HepG2 (cell line): ENCODE data around the gene NCOA7. TPM values are rescaled to one million over a fixed set of nuclear protein-coding genes. Genes with fewer than 3 reads are reported as not detected.

Experiments
- ELF1 ChIP-seq: sonication (generic); formaldehyde crosslinking; IDR thresholded peaks from 2 replicates; pipeline ENCODE4 v1.4.0; 2020; ENCODE audit warnings: missing genetic modification reagents
- HMG20A ChIP-seq: IDR thresholded peaks from 2 replicates; pipeline ENCODE4 v1.6.1; 2016; ENCODE audit warnings: borderline replicate concordance
- JUND ChIP-seq: sonication (generic); formaldehyde crosslinking; IDR thresholded peaks from 2 replicates; pipeline ENCODE4 v1.8.0; 2022; ENCODE audit warnings: mild to moderate bottlenecking, missing genetic modification reagents
- MIER2 ChIP-seq: IDR thresholded peaks from 2 replicates; pipeline ENCODE4 v1.6.1; 2016; ENCODE audit warnings: missing biosample characterization, missing genetic modification reagents
- MTA3 ChIP-seq: sonication (generic); formaldehyde crosslinking; IDR thresholded peaks from 2 replicates; pipeline ENCODE4 v1.4.0; 2020; ENCODE audit warnings: missing genetic modification reagents
- PITX1 ChIP-seq: sonication (generic); formaldehyde crosslinking; IDR thresholded peaks from 2 replicates; pipeline ENCODE4 v1.5.1; 2020; ENCODE audit warnings: mild to moderate bottlenecking, missing genetic modification reagents
- TEAD3 ChIP-seq: optimal IDR thresholded peaks from 2 replicates; pipeline ENCODE3; 2016; ENCODE audit warnings: borderline replicate concordance
- ZFP36L2 ChIP-seq: sonication (generic); formaldehyde crosslinking; IDR thresholded peaks from 2 replicates; pipeline ENCODE4 v1.4.0; 2020; ENCODE audit warnings: missing genetic modification reagents
- ZNF282 ChIP-seq: fragments of 450-650 bp; IDR thresholded peaks from 2 replicates; pipeline ENCODE4 v1.6.1; 2018; ENCODE audit not compliant: partially characterized antibody
- ZNF530 ChIP-seq: sonication (generic); formaldehyde crosslinking; IDR thresholded peaks from 2 replicates; pipeline ENCODE4 v1.5.0; 2020; ENCODE audit warnings: low read depth, mild to moderate bottlenecking, missing genetic modification reagents
- ZNF556 ChIP-seq: sonication (generic); formaldehyde crosslinking; IDR thresholded peaks from 2 replicates; pipeline ENCODE4 v1.4.0; 2020; ENCODE audit warnings: mild to moderate bottlenecking, missing genetic modification reagents, borderline replicate concordance
- ZNF607 ChIP-seq: sonication (generic); formaldehyde crosslinking; IDR thresholded peaks from 2 replicates; pipeline ENCODE4 v1.5.1; 2020; ENCODE audit warnings: missing genetic modification reagents, mild to moderate bottlenecking, borderline replicate concordance
- ZNF737 ChIP-seq: sonication (generic); formaldehyde crosslinking; IDR thresholded peaks from 2 replicates; pipeline ENCODE4 v1.5.0; 2020; ENCODE audit warnings: missing genetic modification reagents, mild to moderate bottlenecking, borderline replicate concordance
- polyA plus RNA-seq, 8 experiments: library from polyadenylated mRNA; depleted of rRNA in 3 of 8; stranded (reverse) in 7 of 8; unstranded in 1 of 8; fragments of >200 nt; fragmentation: Illumina TruSeq in 4 of 8; extraction: Trizol in 4 of 8; gene quantifications; 2 replicates each; pipeline versions ENCODE4 v1.2.1 to v1.2.3, GENCODE V29; 2011 to 2016; ENCODE audit warnings: low read depth in 4 of 8, missing spikeins in 1 of 8, mixed read lengths in 1 of 8; ENCODE audit not compliant: insufficient read depth in 1 of 8
- total RNA-seq, 5 experiments: library from RNA; depleted of rRNA; stranded (reverse); fragments of >200 nt; fragmentation: Illumina TruSeq; extraction: Trizol; gene quantifications; 2 replicates each; pipeline ENCODE4 v1.2.3, GENCODE V29; 2016; ENCODE audit warnings: low read depth in 1 of 5
- TF ChIP-seq, protein P1 (sequence below): sonication (generic); formaldehyde crosslinking; IDR thresholded peaks from 2 replicates; pipeline ENCODE4 v1.9.0; 2021; ENCODE audit warnings: missing genetic modification reagents, borderline replicate concordance
- TF ChIP-seq, protein P2 (sequence below): sonication (generic); formaldehyde crosslinking; IDR thresholded peaks from 2 replicates; pipeline ENCODE4 v1.4.0; 2020; ENCODE audit warnings: missing genetic modification reagents
- TF ChIP-seq, protein P3 (sequence below): sonication (generic); formaldehyde crosslinking; IDR thresholded peaks from 2 replicates; pipeline ENCODE4 v1.9.0; 2022; ENCODE audit warnings: missing genetic modification reagents, mild to moderate bottlenecking, borderline replicate concordance
- TF ChIP-seq, protein P4 (sequence below): sonication (generic); formaldehyde crosslinking; IDR thresholded peaks from 2 replicates; pipeline ENCODE4 v1.4.0; 2020; ENCODE audit warnings: mild to moderate bottlenecking, missing genetic modification reagents
- TF ChIP-seq, protein P5 (sequence below): sonication (generic); formaldehyde crosslinking; IDR thresholded peaks from 2 replicates; pipeline ENCODE4 v1.4.0; 2020; ENCODE audit warnings: missing genetic modification reagents
- TF ChIP-seq, protein P6 (sequence below): sonication (generic); formaldehyde crosslinking; IDR thresholded peaks from 2 replicates; pipeline ENCODE4 v1.5.1; 2020; ENCODE audit warnings: mild to moderate bottlenecking, moderate library complexity, missing genetic modification reagents

NCOA7 gene
- total and polyA plus RNA-seq, 2 of the 13 experiments (the other 11 are each of a cell fraction or from before 2014, with no cell fraction given), result 13.6 to 20.8 TPM

DNA sequence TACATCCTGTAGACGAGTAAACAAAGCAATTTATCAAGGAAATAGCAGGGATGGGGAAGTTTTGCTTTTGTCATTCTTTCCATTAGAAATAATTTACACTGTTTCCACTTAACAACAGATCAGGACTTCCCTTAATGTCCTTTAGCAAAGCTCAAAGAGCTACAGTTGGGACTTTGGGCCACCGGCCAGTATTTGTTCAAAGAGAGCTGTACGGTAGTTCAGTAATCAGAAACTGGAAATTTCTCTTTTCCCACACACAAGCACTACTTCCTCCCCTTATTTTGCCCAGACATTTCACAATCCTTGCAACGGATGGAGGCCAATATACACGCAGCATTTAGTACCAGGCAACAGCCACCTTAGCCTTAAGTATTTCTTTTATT is 153.7 kb downstream of the NCOA7 start (continued):
- TF ChIP-seq, protein P1, sequence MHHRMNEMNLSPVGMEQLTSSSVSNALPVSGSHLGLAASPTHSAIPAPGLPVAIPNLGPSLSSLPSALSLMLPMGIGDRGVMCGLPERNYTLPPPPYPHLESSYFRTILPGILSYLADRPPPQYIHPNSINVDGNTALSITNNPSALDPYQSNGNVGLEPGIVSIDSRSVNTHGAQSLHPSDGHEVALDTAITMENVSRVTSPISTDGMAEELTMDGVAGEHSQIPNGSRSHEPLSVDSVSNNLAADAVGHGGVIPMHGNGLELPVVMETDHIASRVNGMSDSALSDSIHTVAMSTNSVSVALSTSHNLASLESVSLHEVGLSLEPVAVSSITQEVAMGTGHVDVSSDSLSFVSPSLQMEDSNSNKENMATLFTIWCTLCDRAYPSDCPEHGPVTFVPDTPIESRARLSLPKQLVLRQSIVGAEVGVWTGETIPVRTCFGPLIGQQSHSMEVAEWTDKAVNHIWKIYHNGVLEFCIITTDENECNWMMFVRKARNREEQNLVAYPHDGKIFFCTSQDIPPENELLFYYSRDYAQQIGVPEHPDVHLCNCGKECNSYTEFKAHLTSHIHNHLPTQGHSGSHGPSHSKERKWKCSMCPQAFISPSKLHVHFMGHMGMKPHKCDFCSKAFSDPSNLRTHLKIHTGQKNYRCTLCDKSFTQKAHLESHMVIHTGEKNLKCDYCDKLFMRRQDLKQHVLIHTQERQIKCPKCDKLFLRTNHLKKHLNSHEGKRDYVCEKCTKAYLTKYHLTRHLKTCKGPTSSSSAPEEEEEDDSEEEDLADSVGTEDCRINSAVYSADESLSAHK (CRISPR knock-in tag), result no peak
- TF ChIP-seq, protein P2, sequence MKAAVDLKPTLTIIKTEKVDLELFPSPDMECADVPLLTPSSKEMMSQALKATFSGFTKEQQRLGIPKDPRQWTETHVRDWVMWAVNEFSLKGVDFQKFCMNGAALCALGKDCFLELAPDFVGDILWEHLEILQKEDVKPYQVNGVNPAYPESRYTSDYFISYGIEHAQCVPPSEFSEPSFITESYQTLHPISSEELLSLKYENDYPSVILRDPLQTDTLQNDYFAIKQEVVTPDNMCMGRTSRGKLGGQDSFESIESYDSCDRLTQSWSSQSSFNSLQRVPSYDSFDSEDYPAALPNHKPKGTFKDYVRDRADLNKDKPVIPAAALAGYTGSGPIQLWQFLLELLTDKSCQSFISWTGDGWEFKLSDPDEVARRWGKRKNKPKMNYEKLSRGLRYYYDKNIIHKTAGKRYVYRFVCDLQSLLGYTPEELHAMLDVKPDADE (CRISPR knock-in tag), result no peak
- TF ChIP-seq, protein P3, sequence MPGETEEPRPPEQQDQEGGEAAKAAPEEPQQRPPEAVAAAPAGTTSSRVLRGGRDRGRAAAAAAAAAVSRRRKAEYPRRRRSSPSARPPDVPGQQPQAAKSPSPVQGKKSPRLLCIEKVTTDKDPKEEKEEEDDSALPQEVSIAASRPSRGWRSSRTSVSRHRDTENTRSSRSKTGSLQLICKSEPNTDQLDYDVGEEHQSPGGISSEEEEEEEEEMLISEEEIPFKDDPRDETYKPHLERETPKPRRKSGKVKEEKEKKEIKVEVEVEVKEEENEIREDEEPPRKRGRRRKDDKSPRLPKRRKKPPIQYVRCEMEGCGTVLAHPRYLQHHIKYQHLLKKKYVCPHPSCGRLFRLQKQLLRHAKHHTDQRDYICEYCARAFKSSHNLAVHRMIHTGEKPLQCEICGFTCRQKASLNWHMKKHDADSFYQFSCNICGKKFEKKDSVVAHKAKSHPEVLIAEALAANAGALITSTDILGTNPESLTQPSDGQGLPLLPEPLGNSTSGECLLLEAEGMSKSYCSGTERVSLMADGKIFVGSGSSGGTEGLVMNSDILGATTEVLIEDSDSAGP (CRISPR knock-in tag), result no peak
- peak; percentile 85 for TF ChIP-seq TEAD3 (CRISPR knock-in tag)
- TF ChIP-seq, protein P4, sequence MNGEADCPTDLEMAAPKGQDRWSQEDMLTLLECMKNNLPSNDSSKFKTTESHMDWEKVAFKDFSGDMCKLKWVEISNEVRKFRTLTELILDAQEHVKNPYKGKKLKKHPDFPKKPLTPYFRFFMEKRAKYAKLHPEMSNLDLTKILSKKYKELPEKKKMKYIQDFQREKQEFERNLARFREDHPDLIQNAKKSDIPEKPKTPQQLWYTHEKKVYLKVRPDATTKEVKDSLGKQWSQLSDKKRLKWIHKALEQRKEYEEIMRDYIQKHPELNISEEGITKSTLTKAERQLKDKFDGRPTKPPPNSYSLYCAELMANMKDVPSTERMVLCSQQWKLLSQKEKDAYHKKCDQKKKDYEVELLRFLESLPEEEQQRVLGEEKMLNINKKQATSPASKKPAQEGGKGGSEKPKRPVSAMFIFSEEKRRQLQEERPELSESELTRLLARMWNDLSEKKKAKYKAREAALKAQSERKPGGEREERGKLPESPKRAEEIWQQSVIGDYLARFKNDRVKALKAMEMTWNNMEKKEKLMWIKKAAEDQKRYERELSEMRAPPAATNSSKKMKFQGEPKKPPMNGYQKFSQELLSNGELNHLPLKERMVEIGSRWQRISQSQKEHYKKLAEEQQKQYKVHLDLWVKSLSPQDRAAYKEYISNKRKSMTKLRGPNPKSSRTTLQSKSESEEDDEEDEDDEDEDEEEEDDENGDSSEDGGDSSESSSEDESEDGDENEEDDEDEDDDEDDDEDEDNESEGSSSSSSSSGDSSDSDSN (CRISPR knock-in tag), result no peak
- TF ChIP-seq ZNF282, result no peak
- TF ChIP-seq ELF1 (CRISPR knock-in tag), result peak; percentile 54; the same call in 1 of the 2 replicates
- peak; percentile 78; the same call in 1 of the 2 replicates for TF ChIP-seq PITX1 (CRISPR knock-in tag)
- no peak for TF ChIP-seq ZNF607 (CRISPR knock-in tag)
- TF ChIP-seq MIER2 (CRISPR knock-in tag), result peak; percentile 71; the same call in 1 of the 2 replicates
- no peak for TF ChIP-seq MTA3 (CRISPR knock-in tag)
- TF ChIP-seq ZNF737 (CRISPR knock-in tag), result no peak
- TF ChIP-seq, protein P5, sequence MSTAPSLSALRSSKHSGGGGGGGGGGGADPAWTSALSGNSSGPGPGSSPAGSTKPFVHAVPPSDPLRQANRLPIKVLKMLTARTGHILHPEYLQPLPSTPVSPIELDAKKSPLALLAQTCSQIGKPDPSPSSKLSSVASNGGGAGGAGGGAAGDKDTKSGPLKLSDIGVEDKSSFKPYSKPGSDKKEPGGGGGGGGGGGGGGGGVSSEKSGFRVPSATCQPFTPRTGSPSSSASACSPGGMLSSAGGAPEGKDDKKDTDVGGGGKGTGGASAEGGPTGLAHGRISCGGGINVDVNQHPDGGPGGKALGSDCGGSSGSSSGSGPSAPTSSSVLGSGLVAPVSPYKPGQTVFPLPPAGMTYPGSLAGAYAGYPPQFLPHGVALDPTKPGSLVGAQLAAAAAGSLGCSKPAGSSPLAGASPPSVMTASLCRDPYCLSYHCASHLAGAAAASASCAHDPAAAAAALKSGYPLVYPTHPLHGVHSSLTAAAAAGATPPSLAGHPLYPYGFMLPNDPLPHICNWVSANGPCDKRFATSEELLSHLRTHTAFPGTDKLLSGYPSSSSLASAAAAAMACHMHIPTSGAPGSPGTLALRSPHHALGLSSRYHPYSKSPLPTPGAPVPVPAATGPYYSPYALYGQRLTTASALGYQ (CRISPR knock-in tag), result peak; percentile 48; the same call in 1 of the 2 replicates
- TF ChIP-seq ZFP36L2, result no peak
- no peak for TF ChIP-seq ZNF530
- TF ChIP-seq, protein P6, sequence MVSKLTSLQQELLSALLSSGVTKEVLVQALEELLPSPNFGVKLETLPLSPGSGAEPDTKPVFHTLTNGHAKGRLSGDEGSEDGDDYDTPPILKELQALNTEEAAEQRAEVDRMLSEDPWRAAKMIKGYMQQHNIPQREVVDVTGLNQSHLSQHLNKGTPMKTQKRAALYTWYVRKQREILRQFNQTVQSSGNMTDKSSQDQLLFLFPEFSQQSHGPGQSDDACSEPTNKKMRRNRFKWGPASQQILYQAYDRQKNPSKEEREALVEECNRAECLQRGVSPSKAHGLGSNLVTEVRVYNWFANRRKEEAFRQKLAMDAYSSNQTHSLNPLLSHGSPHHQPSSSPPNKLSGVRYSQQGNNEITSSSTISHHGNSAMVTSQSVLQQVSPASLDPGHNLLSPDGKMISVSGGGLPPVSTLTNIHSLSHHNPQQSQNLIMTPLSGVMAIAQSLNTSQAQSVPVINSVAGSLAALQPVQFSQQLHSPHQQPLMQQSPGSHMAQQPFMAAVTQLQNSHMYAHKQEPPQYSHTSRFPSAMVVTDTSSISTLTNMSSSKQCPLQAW, result peak; percentile 62; the same call in 1 of the 2 replicates
- TF ChIP-seq HMG20A (CRISPR knock-in tag), result peak; percentile 81; the same call in 1 of the 2 replicates
- TF ChIP-seq ZNF556 (CRISPR knock-in tag), result no peak; the same call in 1 of the 2 replicates
- TF ChIP-seq JUND (CRISPR knock-in tag), result no peak
